GM12874 (cell line): ENCODE measurements around the gene CACNG8.

ENCODE experiments used
- TF ChIP-seq, protein P1 (sequence below): IDR thresholded peaks from 2 replicates; pipeline ENCODE4 v1.5.1; 2011; ENCODE audit warnings: low read depth, mild to moderate bottlenecking, control low read depth, low read length, moderate library complexity; ENCODE audit not compliant: insufficient read depth

The CACNG8 gene

DNA sequence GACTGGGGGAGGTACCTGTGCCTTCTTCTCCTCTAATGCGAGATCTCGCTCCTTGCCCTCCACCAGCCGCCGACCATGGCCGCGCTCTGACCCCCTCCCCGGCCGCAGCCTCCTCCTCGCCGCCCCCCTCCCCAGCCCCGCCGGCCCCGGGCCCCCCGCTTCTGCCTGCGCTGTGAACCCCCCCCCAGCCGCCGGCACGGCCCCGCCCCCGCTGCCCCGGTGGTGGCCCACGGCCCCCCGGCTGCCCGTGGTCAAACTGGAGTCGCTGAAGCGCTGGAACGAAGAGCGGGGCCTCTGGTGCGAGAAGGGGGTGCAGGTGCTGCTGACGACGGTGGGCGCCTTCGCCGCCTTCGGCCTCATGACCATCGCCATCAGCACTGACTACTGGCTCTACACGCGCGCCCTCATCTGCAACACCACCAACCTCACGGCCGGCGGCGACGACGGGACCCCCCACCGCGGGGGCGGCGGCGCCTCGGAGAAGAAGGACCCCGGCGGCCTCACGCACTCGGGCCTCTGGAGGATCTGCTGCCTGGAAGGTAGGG, at the start of gene CACNG8:
Gene CACNG8 (plus strand): TSS at position 51 of the 545 bp plus-strand sequence.
- TF ChIP-seq, protein P1, sequence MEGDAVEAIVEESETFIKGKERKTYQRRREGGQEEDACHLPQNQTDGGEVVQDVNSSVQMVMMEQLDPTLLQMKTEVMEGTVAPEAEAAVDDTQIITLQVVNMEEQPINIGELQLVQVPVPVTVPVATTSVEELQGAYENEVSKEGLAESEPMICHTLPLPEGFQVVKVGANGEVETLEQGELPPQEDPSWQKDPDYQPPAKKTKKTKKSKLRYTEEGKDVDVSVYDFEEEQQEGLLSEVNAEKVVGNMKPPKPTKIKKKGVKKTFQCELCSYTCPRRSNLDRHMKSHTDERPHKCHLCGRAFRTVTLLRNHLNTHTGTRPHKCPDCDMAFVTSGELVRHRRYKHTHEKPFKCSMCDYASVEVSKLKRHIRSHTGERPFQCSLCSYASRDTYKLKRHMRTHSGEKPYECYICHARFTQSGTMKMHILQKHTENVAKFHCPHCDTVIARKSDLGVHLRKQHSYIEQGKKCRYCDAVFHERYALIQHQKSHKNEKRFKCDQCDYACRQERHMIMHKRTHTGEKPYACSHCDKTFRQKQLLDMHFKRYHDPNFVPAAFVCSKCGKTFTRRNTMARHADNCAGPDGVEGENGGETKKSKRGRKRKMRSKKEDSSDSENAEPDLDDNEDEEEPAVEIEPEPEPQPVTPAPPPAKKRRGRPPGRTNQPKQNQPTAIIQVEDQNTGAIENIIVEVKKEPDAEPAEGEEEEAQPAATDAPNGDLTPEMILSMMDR, result no peak

GRCh38 chr19:53915000-53915399, 47.7 kb upstream of the CACNG8 start:
- TF ChIP-seq, protein P1, result no peak

- TF ChIP-seq, protein P1, result no peak
Observed at GRCh38 chr19:53916004-53916403, 46.7 kb upstream of the CACNG8 start.

- TF ChIP-seq, protein P1, result no peak
Observed at GRCh38 chr19:53917356-53917755, 45.4 kb upstream of the CACNG8 start.

DNA sequence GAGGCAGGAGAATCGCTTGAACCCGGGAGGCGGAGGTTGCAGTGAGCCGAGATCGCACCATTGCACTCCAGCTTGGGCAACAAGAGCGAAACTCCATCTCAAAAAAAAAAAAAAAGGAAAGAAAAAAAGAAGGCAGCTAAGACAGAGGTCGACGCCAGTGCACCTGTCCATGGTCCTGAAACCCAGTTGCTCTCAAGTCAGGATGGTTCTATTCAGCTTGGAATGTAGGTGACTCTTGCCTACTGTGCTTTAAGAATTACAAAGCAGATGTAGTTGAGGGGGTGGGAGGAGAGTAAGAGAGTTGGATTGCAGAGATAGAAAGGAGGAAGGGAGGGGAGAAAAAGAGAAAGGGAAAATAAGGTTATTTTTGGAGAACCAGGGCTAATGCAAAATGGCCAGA, 35.0 kb upstream of the CACNG8 start:
- TF ChIP-seq, protein P1, result no peak

GRCh38 chr19:53936029-53936428, 26.7 kb upstream of the CACNG8 start:
- TF ChIP-seq, protein P1, result no peak

DNA sequence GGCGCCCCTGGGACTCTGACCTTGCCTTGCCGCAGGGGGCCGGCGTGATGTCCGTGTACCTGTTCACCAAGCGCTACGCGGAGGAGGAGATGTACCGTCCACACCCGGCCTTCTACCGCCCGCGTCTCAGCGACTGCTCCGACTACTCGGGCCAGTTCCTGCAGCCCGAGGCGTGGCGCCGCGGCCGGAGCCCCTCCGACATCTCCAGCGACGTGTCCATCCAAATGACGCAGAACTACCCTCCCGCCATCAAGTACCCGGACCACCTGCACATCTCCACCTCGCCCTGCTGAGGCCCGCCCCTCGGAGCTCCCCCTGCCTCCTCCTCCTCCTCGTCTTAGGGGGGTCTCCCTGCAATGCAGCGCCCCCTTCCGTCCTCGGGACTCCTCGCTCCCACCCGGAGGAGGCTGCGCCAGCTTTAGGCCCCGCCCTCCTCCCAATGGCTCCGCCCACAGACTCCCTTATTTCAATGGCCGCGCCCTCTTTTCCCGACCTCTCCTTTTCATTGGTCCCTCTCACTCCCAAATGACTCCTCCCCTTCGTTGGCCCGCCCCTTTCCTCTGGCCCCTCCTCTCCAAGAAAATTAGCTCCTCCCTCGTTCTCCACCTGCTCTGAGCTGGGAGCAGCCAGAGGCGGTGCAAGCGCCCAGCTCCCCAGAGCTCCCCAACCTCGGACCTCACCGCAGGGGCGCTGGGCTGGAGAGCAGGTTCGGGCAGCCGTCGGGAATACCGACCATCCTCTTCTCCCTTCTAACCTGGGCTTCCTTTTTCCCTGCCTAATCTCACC, 20.5 kb upstream of the CACNG8 start:
- TF ChIP-seq, protein P1, result no peak
